ENCODE results near the gene PLCL1. TPM values are rescaled to one million over a fixed set of nuclear protein-coding genes. Genes with fewer than 3 reads are reported as not detected.

PLCL1 gene
- total RNA-seq, 1 experiment from 2014 or later: 0.07 TPM

DNA sequence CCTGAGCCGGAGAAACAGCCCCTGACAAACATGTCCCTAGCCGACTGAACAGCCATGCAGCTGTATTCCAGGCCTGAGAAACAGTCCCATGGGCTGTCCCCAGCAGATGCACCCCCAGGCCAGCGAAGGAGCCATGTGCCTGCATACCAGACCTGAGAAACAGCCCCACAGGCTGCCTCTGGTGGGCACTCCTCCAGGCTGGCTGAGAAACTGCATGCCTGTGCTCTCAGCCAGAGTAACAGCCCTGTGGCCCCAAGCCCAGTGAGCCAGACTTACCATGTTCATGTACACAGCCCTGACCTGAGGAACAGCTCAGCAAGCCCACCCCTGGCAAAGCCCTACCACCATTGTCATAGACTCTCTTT, 44.1 kb upstream of the PLCL1 start:
- DNase-seq (ENCODE audit: low read depth, low spot score) (no peak), ATAC-seq (no peak)
- Histone ChIP-seq H3K27ac (ENCODE audit: low read depth, low read length) (no peak overlapping the region), H3K9me2 (ENCODE audit: insufficient read depth) (no peaks in the 10 kb centered on the region), H3K27me3 (ENCODE audit: insufficient read depth, low read length) (no peaks in the 10 kb centered on the region), H4K20me1 (ENCODE audit: insufficient read depth) (no peaks in the 10 kb centered on the region), H3K4me2 (ENCODE audit: low read length) (no peak overlapping the region), H3K4me1 (ENCODE audit: control insufficient read depth in 1 of 2, insufficient read depth in 2 of 2, low read length in 2 of 2) (no peaks in the 10 kb centered on the region), H3K79me2 (ENCODE audit: insufficient read depth, low read length) (no peaks in the 10 kb centered on the region), H3K4me3 (replicated peaks in 1 of 2; ENCODE audit: low read depth in 1 of 2, low read length in 2 of 2) (no peak overlapping the region), H2AFZ (ENCODE audit: low read depth, low read length, poor library complexity, severe bottlenecking) (no peak overlapping the region), H3K36me3 (ENCODE audit: control insufficient read depth in 1 of 2, insufficient read depth in 2 of 2, low read length in 2 of 2) (no peaks in the 10 kb centered on the region), H3K9ac (ENCODE audit: low read length) (no peak overlapping the region), H3K9me3 (ENCODE audit: control insufficient read depth in 1 of 2, insufficient read depth in 1 of 2, low read depth in 1 of 2, low read length in 2 of 2) (no peaks in the 10 kb centered on the region)
- CTCF ChIA-PET: no interaction called here
- intact Hi-C loops (cut with micrococcal nuclease): no loop called here
- no peak for TF ChIP-seq ZFX (IDR thresholded peaks at IDR 0.05)
- TF ChIP-seq, protein P1, sequence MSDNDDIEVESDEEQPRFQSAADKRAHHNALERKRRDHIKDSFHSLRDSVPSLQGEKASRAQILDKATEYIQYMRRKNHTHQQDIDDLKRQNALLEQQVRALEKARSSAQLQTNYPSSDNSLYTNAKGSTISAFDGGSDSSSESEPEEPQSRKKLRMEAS (IDR thresholded peaks at IDR 0.05): no peak
- TF ChIP-seq ZBTB33 (IDR thresholded peaks at IDR 0.05; ENCODE audit: extremely low read depth, insufficient replicate concordance, low read length): no peak
- TF ChIP-seq CTCF (IDR thresholded peaks at IDR 0.05 in 2 of 3, conservative IDR thresholded peaks at IDR 0.05 in 1 of 3; ENCODE audit: borderline replicate concordance in 1 of 3, insufficient read depth in 1 of 3, low read depth in 2 of 3, low read length in 2 of 3): no peak
- TF ChIP-seq, protein P2, sequence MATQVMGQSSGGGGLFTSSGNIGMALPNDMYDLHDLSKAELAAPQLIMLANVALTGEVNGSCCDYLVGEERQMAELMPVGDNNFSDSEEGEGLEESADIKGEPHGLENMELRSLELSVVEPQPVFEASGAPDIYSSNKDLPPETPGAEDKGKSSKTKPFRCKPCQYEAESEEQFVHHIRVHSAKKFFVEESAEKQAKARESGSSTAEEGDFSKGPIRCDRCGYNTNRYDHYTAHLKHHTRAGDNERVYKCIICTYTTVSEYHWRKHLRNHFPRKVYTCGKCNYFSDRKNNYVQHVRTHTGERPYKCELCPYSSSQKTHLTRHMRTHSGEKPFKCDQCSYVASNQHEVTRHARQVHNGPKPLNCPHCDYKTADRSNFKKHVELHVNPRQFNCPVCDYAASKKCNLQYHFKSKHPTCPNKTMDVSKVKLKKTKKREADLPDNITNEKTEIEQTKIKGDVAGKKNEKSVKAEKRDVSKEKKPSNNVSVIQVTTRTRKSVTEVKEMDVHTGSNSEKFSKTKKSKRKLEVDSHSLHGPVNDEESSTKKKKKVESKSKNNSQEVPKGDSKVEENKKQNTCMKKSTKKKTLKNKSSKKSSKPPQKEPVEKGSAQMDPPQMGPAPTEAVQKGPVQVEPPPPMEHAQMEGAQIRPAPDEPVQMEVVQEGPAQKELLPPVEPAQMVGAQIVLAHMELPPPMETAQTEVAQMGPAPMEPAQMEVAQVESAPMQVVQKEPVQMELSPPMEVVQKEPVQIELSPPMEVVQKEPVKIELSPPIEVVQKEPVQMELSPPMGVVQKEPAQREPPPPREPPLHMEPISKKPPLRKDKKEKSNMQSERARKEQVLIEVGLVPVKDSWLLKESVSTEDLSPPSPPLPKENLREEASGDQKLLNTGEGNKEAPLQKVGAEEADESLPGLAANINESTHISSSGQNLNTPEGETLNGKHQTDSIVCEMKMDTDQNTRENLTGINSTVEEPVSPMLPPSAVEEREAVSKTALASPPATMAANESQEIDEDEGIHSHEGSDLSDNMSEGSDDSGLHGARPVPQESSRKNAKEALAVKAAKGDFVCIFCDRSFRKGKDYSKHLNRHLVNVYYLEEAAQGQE (IDR thresholded peaks at IDR 0.05; ENCODE audit: low read depth): no peak
- TF ChIP-seq SP1 (IDR thresholded peaks at IDR 0.05; ENCODE audit: low read depth): no peak
- no peak for TF ChIP-seq FOSL1 (IDR thresholded peaks at IDR 0.05; ENCODE audit: low read depth)
- no peak for TF ChIP-seq EZH2 (IDR thresholded peaks at IDR 0.05)
- TF ChIP-seq ZNF274 (IDR thresholded peaks at IDR 0.05; ENCODE audit: low read depth, low read length): no peak
- no peak for TF ChIP-seq ELF1 (IDR thresholded peaks at IDR 0.05; ENCODE audit: borderline replicate concordance, low read depth)
- TF ChIP-seq YY1 (IDR thresholded peaks at IDR 0.05; ENCODE audit: extremely low read depth, insufficient replicate concordance, low read depth, low read length): no peak
- BruUV-seq (replicated peaks): no TSS peak
- RAD21 ChIA-PET (ENCODE audit: low non-redundant PET in 1 of 2, low total read pairs in 2 of 2, uncharacterized antibody in 2 of 2, unreplicated experiment in 2 of 2): no interaction called here
- POLR2A ChIA-PET: no interaction called here

Measured in HCT116 (cell line).